OCI-LY3 (cell line): Measurements from ENCODE around the gene FDX2.

Experiments
- H2AFZ ChIP-seq: fragments of 200-600, 300-600 bp; shearing (Covaris generic); 2 replicates; pipeline ENCODE4 v1.6.0; 2014; ENCODE audit warnings: antibody characterized with exemption, low read depth, low read length
- H3K27ac ChIP-seq: fragments of 200-600, 300-600 bp; sonication (generic); 2 replicates; pipeline ENCODE4 v1.5.1; 2014; ENCODE audit warnings: mild to moderate bottlenecking, low read length, moderate library complexity, mixed read lengths
- H3K27me3 ChIP-seq: fragments of 200-600, 300-600 bp; sonication (generic); 2 replicates; pipeline ENCODE4 v1.6.1; 2014; ENCODE audit warnings: low read depth, low read length, mixed read lengths
- H3K36me3 ChIP-seq: fragments of 200-600, 300-600 bp; sonication (generic); replicated peaks from 2 replicates; pipeline ENCODE3; 2014; ENCODE audit warnings: low read depth, low read length, mixed read lengths
- H3K4me1 ChIP-seq: fragments of 300-600, 200-600 bp; sonication (generic); 2 replicates; pipeline ENCODE4 v1.6.1; 2014; ENCODE audit warnings: low read length, mixed read lengths
- H3K4me2 ChIP-seq: fragments of 200-600, 300-600 bp; sonication (generic); 2 replicates; pipeline ENCODE4 v1.6.1; 2014; ENCODE audit warnings: low read length, mixed read lengths
- H3K4me3 ChIP-seq: fragments of 300-600, 200-600 bp; sonication (generic); 2 replicates; pipeline ENCODE4 v1.5.1; 2014; ENCODE audit warnings: antibody characterized with exemption, mild to moderate bottlenecking, low read length, moderate library complexity
- H3K79me2 ChIP-seq: fragments of 300-600, 200-600 bp; shearing (Covaris generic); 2 replicates; pipeline ENCODE4 v1.6.1; 2014; ENCODE audit warnings: mild to moderate bottlenecking, low read length, mixed read lengths
- H3K9ac ChIP-seq: fragments of 300-600, 200-600 bp; shearing (Covaris generic); 2 replicates; pipeline ENCODE4 v1.6.0; 2014; ENCODE audit warnings: mild to moderate bottlenecking, low read length, moderate library complexity
- H3K9me3 ChIP-seq: fragments of 200-600, 300-600 bp; shearing (Covaris generic); 2 replicates; pipeline ENCODE4 v1.6.1; 2014; ENCODE audit warnings: low read length, mixed read lengths; ENCODE audit not compliant: insufficient read depth
- H4K20me1 ChIP-seq: fragments of 200-600, 300-600 bp; sonication (generic); 2 replicates; pipeline ENCODE4 v1.6.1; 2016; ENCODE audit warnings: low read length, mixed read lengths; ENCODE audit not compliant: insufficient read depth
- CTCF ChIP-seq: fragments of 200-600, 300-600 bp; sonication (generic); IDR thresholded peaks from 2 replicates; pipeline ENCODE4 v1.5.1; 2014; ENCODE audit warnings: antibody characterized with exemption, low read length, low read depth
- EZH2phosphoT487 ChIP-seq: fragments of 200-600 bp; shearing (Covaris generic); IDR thresholded peaks from 2 replicates; pipeline ENCODE4 v1.6.1; 2018; ENCODE audit warnings: antibody characterized with exemption, mixed run types, low read depth

The FDX2 gene

GRCh38 chr19:10332965-10333757 lies 17.3 kb upstream of the FDX2 start, which contains the start of gene RAVER1:
TSS of gene RAVER1 (minus strand) at chr19:10333529. CDS start at chr19:10333507, 22 bp downstream.
- Histone ChIP-seq H3K9me3 (no peaks in the 10 kb centered on the region), H3K4me1 (peaks cover 23% of the 10 kb centered on the region), H3K27me3 (no peaks in the 10 kb centered on the region), H3K79me2 (peaks cover 57% of the 10 kb centered on the region), H3K4me3 (peak within 1 kb of the TSS; percentile 93), H3K27ac (peak within 1 kb of the TSS; percentile 83), H3K36me3 (peaks cover 46% of the 10 kb centered on the region), H2AFZ (peak within 1 kb of the TSS; percentile 44; the same call in 1 of the 2 replicates), H4K20me1 (peaks cover 19% of the 10 kb centered on the region), H3K4me2 (peak within 1 kb of the TSS; percentile 99), H3K9ac (peak within 1 kb of the TSS; percentile 87)
- no peak for TF ChIP-seq EZH2phosphoT487
- no peak for TF ChIP-seq CTCF

GRCh38 chr19:10332158-10332964 lies 16.5 kb upstream of the FDX2 start:
- Histone ChIP-seq H3K79me2 (peaks cover 65% of the 10 kb centered on the region), H4K20me1 (peaks cover 19% of the 10 kb centered on the region), H3K9me3 (no peaks in the 10 kb centered on the region), H3K4me2 (peak overlapping the region; percentile 99), H3K27ac (peak overlapping the region; percentile 83), H3K4me1 (peaks cover 17% of the 10 kb centered on the region), H2AFZ (no peak overlapping the region), H3K27me3 (no peaks in the 10 kb centered on the region), H3K4me3 (peak overlapping the region; percentile 93), H3K9ac (peak overlapping the region; percentile 87), H3K36me3 (peaks cover 54% of the 10 kb centered on the region)
- no peak for TF ChIP-seq EZH2phosphoT487
- TF ChIP-seq CTCF = 0 out of 2 replicates have a peak, but pooled peaks have one; percentile 16

- H3K9me3 ChIP-seq = no peaks in the 10 kb centered on the region
- H3K4me1 ChIP-seq = peaks cover 15% of the 10 kb centered on the region
- TF ChIP-seq CTCF (no peak), EZH2phosphoT487 (no peak)
- no peak overlapping the region for H3K27ac ChIP-seq
- no peak overlapping the region for H3K4me2 ChIP-seq
- H3K4me3 ChIP-seq = no peak overlapping the region
- no peak overlapping the region for H3K9ac ChIP-seq
- peaks cover 69% of the 10 kb centered on the region for H3K79me2 ChIP-seq
- H3K36me3 ChIP-seq = peaks cover 55% of the 10 kb centered on the region
- H4K20me1 ChIP-seq = peaks cover 19% of the 10 kb centered on the region
- H2AFZ ChIP-seq = no peak overlapping the region
- no peaks in the 10 kb centered on the region for H3K27me3 ChIP-seq
Measured at GRCh38 chr19:10329555-10329954, 13.7 kb upstream of the FDX2 start.
